ENCODE data around the gene GSC2. TPM values are rescaled to one million over a fixed set of nuclear protein-coding genes. Genes with fewer than 3 reads are reported as not detected.

Gene GSC2
- total RNA-seq, 1 donor from 2014 or later, result not detected

GRCh38 chr22:19119949-19120348 is 30.1 kb downstream of the GSC2 start:
- H3K4me1 Mint-ChIP-seq, result peaks cover 46% of the 10 kb centered on the region
- peak overlapping the region; percentile 94 for H3K4me3 Mint-ChIP-seq
- no peak for DNase-seq (ENCODE audit: low read depth, low spot score)
- H3K9me3 Mint-ChIP-seq, result no peaks in the 10 kb centered on the region
- no peak overlapping the region for H3K27ac Mint-ChIP-seq (ENCODE audit: unreplicated experiment)
- no peaks in the 10 kb centered on the region for H3K36me3 Mint-ChIP-seq (ENCODE audit: low read depth)
- no peaks in the 10 kb centered on the region for H3K27me3 Mint-ChIP-seq (ENCODE audit: low read depth)
- TF ChIP-seq CTCF (conservative IDR thresholded peaks at IDR 0.05), result no peak

GRCh38 chr22:19118329-19118880 is 31.7 kb downstream of the GSC2 start:
- Mint-ChIP-seq H3K9me3 (no peaks in the 10 kb centered on the region), H3K27ac (ENCODE audit: unreplicated experiment) (no peak overlapping the region), H3K4me3 (peak overlapping the region; percentile 56), H3K36me3 (ENCODE audit: low read depth) (no peaks in the 10 kb centered on the region), H3K27me3 (ENCODE audit: low read depth) (no peaks in the 10 kb centered on the region), H3K4me1 (peaks cover 51% of the 10 kb centered on the region)
- DNase-seq (ENCODE audit: low read depth, low spot score), result no peak
- TF ChIP-seq CTCF (conservative IDR thresholded peaks at IDR 0.05), result no peak

- no peak overlapping the region for H3K27ac Mint-ChIP-seq (ENCODE audit: unreplicated experiment)
- no peaks in the 10 kb centered on the region for H3K27me3 Mint-ChIP-seq (ENCODE audit: low read depth)
- no peaks in the 10 kb centered on the region for H3K36me3 Mint-ChIP-seq (ENCODE audit: low read depth)
- DNase-seq (ENCODE audit: low read depth, low spot score), result no peak
- H3K4me3 Mint-ChIP-seq, result peak overlapping the region; percentile 35
- H3K4me1 Mint-ChIP-seq, result peaks cover 42% of the 10 kb centered on the region
- TF ChIP-seq CTCF (conservative IDR thresholded peaks at IDR 0.05), result no peak
- no peaks in the 10 kb centered on the region for H3K9me3 Mint-ChIP-seq
Measured at GRCh38 chr22:19117111-19117512, 33.0 kb downstream of the GSC2 start.

GRCh38 chr22:19115628-19116027 is 34.5 kb downstream of the GSC2 start:
- no peak for DNase-seq (ENCODE audit: low read depth, low spot score)
- Mint-ChIP-seq H3K4me1 (peaks cover 36% of the 10 kb centered on the region), H3K9me3 (no peaks in the 10 kb centered on the region), H3K27ac (ENCODE audit: unreplicated experiment) (no peak overlapping the region), H3K4me3 (no peak overlapping the region), H3K27me3 (ENCODE audit: low read depth) (no peaks in the 10 kb centered on the region), H3K36me3 (ENCODE audit: low read depth) (no peaks in the 10 kb centered on the region)
- TF ChIP-seq CTCF (conservative IDR thresholded peaks at IDR 0.05), result no peak

- no peaks in the 10 kb centered on the region for H3K27me3 Mint-ChIP-seq (ENCODE audit: low read depth)
- no peak overlapping the region for H3K27ac Mint-ChIP-seq (ENCODE audit: unreplicated experiment)
- H3K4me3 Mint-ChIP-seq, result peak overlapping the region; percentile 35
Measured at GRCh38 chr22:19114984-19115552, 35.0 kb downstream of the GSC2 start.

More at GRCh38 chr22:19114984-19115552, 35.0 kb downstream of the GSC2 start:
- no peaks in the 10 kb centered on the region for H3K9me3 Mint-ChIP-seq
- no peak for TF ChIP-seq CTCF (conservative IDR thresholded peaks at IDR 0.05)
- DNase-seq (ENCODE audit: low read depth, low spot score), result no peak
- H3K36me3 Mint-ChIP-seq (ENCODE audit: low read depth), result no peaks in the 10 kb centered on the region
- H3K4me1 Mint-ChIP-seq, result peaks cover 33% of the 10 kb centered on the region

All from neural crest cell (in vitro differentiated cells).